RCC 7860 (cell line): Measurements from ENCODE around the gene IMPDH2.
"Not testable (repeated sequence)": the region's sequence is repeated elsewhere in the genome, so short reads cannot be mapped to it uniquely, and the experiment has no call there.

Experiments used
- DNase-seq: peaks from one replicate; pipeline ENCODE4 v3.0.0-alpha.2; 2015; ENCODE audit warnings: low spot score
- FAIRE-seq: peaks from 2 replicates; lab custom pipeline; 2012; peaks lifted over from hg19 to GRCh38; lab: Jason Lieb, UNC

Gene IMPDH2

DNA sequence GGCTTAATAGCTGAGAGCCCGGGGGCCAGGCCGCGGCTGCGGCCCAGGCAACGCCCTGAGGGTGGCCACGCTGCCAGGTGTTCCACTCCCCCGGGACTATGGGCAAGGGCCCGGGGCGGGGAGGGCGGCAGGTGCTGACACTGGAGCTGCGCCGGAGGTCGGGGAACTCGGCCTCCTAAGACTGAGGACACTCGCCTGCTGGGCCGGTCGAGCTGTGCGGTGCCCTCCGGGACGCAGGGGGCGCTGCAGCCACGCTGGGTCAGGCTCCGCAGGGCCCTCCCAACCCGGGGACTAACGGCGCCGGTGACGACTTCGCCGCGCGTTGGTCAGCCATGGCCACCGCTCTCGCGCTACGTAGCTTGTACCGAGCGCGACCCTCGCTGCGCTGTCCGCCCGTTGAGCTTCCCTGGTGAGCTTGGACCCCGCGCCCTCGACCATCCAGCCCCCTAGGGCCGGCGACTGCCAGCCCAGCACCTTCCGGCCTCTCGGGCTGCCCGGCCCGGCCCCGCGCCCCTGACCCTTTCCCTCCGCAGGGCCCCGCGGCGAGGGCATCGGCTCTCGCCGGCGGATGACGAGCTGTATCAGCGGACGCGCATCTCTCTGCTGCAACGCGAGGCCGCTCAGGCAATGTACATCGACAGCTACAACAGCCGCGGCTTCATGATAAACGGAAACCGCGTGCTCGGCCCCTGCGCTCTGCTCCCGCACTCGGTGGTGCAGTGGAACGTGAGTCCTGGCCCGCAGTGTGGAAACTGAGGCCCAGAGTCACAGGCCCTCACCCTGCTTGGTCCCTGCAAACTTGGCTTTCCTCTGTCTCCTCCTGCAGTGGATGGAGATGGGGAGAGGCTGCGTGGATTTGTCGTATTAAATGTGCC is 7.1 kb downstream of the IMPDH2 start, which contains the start of gene NDUFAF3:
Gene NDUFAF3 (plus strand): TSS at position 309 of the 875 bp plus-strand sequence. CDS start 24 bp downstream, at position 333.
- peak; percentile 84 for DNase-seq
- no peak for FAIRE-seq

DNA sequence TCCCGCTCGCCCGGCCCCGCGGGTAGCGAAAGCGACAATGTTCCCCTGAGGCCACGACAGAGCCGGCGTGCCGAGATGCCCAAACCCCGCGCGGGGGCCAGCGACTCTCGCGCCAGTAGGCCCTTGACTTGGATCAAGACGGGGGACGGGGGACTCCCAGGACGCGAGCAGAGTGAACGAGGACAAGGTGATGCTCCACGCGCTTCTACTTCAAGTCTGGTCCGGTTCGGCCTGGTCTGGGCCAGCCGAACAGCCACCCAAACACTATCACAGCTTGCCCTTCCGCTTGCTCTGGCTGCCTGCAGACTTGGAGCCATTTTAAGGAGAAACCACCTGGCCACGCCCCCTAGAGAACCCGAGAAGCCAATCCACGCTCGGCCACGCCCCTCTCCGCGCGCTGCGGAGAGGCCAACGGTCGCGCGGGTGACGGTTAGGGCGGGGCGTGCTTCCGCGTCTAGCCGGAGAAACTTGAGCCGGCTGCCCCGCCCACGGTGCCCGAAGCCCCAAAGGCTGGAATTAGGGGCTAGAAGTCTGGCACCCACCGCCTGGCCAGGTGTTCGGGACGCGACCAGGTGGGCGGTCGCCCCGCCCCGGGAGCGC is 7.9 kb downstream of the IMPDH2 start:
- DNase-seq (peak; percentile 90), FAIRE-seq (peak; percentile 63)

DNA sequence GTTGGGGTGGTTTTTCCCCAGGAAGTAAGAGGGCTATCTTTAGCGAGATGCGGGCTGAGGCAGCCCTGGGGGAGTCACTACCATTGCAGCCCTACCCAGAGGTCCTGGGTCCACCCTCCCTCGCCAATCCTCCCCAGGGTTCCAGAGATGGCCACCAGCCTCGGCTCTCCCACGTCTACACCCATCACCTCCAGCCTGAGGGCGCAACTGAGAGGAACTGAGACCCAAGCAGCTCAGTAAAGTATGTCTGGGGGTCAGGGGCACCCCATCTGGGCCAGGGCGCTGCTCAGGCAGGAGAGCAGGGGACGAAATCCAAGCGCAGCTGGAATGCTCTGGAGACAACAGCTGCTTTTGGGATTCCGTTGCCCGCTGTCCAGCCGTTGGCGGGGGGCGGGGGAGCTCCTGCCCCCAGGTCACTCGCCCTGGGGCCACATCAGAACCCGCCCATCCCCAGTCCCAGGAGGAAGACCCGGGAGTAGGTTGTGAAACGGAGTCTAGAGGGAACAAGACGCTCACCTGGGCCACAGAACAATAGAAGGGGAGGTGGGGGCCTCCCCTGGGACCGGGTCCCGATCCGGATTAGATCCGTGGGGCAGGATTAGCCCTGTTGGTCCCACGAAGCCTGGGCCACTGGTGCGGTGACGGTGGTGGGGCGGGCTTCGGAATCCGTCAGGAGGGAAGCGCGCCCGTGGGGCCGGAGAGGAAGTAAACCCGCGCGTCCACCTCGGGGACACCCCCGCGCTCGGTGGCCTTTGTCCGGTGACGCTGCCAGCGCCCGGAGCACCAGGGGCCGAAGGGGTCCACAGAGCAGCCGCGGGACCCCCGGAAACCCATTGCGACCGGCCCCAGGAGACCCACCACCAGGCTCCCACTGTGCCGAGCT is 8.6 kb downstream of the IMPDH2 start:
- FAIRE-seq = no peak
- no peak for DNase-seq

DNA sequence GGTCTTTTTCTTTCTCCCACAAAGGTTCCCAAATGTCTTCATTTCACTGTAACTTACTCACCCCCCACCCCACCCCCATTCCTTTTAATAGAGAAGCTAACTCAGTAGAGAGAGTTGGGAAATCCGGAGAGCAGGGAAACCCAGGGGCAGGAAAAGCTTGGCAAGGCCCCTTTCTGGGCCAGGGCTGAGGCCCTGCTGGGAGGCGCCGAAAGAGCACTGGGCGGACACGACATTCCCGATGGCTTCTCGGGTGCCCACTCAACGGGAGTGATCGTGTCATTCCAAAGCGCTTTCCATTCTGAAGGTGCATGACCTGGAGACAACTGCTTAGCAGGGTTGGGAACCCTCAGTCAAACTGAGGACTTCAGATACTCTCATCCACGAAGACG is 9.3 kb downstream of the IMPDH2 start:
- no peak for DNase-seq

DNA sequence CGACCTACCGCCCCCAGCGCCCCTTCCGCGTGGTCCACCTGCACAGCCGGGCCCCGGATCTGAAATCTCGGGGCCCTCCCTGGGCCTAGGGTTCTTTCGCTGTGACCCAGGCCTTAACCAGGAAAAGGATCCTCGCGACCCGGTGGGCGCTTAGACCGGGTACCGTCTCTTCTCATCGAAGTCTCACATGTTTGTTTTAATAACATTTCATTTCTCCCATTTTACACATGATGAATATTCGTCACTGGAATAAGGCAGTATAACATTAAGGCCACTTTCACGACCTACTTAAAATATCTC is 10.5 kb downstream of the IMPDH2 start:
- FAIRE-seq = no peak
- DNase-seq = no peak

More for the DNA sequence above, 9.3 kb downstream of the IMPDH2 start:
- no peak for FAIRE-seq

DNA sequence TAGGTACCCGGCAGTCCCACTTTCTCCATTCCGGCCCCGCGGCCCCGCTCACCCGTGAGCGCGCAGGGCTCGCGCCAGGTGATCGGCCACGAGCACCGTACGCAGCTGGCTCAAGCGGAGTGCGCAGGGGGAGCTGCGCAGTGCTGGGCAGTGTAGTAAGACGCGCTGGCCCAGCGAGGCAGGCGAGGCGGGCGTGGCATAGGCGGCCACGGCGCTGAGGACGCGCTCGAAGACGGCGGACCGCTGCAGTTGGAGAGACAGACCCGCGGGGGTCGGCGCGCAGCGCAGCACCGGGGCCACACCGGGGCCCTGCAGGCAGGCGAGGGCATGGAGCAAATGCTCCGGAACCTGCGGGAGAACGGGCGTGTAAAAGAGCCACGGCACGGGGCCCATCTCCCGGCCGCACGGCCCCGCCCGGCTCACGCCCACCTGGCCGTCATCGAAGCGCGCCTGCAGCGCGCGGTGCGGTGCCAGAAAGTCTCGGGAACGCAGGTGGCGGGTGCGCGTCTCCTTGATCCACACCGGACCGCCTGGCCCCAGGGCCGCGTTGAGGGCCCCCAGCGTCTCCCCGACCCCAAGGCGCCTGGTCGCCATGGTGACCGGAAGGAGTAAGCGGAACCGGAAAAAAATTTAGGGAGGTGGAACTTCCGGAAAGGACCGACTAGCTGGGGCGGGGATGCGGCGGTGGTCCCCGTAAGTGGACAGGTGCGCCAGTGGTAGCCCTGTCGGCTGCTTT is 11.1 kb downstream of the IMPDH2 start, which contains the start of gene DALRD3:
Gene DALRD3 (minus strand): TSS at position 610 of the 736 bp plus-strand sequence. CDS start 16 bp downstream, at position 594.
- DNase-seq (peak; percentile 36), FAIRE-seq (no peak)

DNA sequence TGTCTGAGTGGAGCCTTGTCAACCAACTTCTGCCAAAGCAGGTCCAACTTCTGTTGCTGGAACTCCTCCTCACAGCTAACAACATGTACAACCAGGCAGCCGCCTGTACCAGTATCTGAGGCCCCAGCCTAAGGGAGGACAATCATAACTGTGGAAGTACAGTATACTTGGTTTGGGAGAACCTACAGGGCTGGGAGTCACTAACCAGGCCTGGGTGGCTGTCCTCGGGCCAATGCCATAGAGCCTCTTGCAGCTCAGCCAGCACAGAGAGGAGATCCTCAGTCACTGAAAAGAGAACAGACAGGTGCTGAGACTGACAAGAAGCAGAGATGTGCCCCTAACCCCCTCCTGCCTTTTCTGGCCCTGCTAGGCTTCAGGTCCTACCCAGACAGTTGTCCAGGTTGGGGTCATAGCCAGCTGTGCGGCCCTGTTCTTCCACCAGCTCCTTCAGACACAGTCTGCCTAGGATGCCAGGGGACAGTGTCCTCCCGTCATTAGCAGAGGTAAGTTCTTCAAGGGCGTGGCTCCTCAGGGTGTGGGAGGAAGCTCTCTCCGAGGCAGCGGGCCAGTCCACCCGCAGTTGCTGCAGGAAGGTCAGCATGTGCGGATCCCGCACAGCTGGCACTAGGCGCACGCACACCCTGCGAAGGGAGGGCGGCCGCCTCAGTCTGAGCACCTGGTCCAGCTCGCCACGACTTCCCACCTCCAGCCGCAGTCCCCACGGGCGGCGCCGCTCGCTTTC is 11.8 kb downstream of the IMPDH2 start:
- DNase-seq (no peak), FAIRE-seq (no peak)

DNA sequence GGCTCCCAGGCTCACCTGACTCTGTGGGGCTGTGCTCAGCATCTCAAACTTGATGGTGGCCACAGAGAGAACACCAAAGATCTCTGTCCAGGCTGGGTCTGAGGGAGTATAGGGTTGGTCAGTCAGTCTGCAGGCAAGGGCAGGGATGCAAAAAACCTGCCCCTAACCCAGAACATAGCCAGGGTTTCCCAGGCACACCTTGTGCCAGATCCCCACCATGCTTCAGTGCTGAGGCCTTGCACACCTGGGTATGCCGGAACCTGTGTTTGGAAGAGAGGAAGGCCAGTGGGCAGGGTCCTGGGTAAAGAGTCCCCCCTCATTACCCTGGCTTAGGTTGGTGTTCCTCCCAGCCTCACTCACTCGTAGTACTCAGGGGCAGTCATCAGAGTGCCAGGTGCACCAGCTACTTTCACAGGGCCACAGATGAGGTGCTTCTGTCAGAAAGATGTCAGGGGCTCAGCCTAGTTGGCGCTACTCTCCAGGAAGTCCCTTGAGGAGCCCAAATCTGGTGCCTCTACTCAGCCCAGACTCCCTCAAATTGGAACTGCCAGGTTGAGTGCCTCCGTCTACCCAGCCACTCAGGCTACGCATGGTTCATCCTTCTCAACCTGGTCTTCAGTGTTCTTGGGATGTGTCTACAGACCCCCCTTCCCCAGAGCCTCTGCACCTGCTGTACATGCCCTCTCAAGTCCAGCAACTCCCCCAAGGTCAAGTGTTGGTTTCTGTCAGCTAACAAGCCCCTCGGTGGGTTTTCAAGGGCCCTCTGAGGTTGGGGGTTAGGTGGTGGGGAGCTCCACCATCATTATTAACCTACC is 12.6 kb downstream of the IMPDH2 start:
- DNase-seq (no peak), FAIRE-seq (no peak)

DNA sequence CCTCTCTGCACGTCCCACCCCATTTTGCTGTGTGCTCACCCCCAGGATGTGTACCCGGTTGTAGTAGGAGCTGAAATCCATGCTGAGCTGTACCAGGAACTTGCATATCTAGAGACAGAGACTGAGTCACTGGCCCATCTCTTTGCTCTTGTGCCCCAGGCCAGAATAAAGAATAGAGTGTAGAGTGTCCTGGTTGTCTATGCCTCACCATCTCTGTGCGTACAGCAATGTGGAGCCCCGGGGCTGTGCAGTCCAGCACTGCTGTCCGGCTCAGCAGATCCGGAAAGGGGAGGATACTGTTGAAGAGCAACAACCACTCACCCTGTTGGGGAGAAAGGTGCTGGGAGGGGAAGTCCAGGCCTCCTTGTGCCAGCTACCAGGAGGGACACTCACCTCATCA is 13.4 kb downstream of the IMPDH2 start:
- no peak for FAIRE-seq
- DNase-seq = no peak

DNA sequence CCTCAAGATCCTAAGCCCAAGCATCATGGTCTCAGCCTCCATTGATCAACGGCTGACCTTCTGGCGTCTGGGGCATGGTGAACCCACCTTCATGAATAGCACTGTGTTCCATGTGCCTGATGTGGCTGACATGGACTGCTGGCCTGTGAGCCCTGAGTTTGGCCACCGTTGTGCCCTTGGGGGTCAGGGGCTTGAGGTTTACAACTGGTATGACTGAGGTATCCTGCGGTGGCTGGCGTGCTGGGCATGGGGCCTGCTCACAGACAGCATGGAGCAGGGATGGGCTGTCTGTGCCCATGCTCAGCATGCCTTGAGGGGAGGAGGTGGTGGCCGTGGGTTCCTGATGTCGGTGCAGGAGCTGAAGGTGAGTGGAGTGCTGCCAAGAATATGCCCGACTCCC is 14.1 kb downstream of the IMPDH2 start:
- FAIRE-seq (no peak), DNase-seq (no peak)

DNA sequence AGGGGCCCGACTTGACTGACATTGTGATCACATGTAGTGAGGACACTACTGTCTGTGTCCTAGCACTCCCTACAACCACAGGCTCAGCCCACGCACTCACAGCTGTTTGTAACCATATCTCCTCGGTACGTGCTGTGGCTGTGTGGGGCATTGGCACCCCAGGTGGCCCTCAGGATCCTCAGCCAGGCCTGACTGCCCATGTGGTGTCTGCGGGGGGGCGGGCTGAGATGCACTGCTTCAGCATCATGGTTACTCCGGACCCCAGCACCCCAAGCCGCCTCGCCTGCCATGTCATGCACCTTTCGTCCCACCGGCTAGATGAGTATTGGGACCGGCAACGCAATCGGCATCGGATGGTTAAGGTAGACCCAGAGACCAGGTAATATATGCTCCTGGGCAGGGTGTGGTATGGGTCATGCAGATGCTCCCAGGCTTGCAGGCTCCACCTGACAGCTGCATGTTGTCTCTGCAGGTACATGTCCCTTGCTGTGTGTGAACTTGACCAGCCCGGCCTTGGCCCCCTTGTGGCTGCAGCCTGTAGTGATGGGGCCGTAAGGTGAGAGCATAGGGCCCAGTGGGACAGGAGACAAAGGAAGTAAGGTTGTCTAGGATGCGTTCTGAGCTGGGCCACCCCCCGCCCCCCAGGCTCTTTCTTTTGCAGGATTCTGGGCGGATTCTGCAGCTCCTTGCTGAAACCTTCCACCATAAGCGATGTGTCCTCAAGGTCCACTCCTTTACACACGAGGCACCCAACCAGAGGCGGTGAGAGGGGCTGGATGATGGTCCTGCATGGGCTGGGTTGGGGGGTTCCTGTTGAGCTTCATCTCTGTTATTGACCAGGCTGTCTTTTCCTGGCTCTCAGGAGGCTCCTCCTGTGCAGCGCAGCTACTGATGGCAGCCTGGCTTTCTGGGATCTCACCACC is 15.2 kb downstream of the IMPDH2 start:
- DNase-seq (no peak), FAIRE-seq (no peak)

DNA sequence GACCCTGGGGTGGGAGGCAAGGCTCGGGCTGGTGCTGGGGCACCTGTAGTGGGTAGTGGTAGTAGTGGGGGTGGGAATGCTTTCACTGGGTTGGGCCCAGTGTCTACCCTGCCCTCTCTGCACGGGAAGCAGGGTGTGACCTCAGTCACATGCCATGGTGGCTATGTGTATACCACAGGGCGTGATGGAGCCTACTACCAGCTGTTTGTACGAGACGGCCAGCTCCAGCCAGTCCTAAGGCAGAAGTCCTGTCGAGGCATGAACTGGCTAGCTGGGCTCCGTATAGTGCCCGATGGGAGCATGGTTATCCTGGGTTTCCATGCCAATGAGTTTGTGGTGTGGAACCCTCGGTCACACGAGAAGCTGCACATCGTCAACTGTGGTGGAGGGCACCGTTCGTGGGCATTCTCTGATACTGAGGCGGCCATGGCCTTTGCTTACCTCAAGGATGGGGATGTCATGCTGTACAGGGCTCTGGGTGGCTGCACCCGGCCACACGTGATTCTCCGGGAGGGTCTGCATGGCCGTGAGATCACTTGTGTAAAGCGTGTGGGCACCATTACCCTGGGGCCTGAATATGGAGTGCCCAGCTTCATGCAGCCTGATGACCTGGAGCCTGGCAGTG is 16.0 kb downstream of the IMPDH2 start:
- FAIRE-seq (no peak), DNase-seq (no peak)

DNA sequence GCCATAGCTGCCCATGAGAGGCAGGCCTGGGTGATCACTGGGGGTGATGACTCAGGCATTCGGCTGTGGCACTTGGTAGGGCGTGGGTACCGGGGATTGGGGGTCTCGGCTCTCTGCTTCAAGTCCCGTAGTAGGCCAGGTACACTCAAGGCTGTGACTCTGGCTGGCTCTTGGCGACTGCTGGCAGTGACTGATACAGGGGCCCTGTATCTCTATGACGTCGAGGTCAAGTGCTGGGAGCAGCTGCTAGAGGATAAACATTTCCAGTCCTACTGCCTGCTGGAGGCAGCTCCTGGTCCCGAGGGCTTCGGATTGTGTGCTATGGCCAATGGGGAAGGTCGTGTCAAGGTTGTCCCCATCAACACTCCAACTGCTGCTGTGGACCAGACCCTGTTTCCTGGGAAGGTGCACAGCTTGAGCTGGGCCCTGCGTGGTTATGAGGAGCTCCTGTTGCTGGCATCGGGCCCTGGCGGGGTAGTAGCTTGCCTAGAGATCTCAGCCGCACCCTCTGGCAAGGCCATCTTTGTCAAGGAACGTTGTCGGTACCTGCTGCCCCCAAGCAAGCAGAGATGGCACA is 16.7 kb downstream of the IMPDH2 start:
- FAIRE-seq = no peak

DNA sequence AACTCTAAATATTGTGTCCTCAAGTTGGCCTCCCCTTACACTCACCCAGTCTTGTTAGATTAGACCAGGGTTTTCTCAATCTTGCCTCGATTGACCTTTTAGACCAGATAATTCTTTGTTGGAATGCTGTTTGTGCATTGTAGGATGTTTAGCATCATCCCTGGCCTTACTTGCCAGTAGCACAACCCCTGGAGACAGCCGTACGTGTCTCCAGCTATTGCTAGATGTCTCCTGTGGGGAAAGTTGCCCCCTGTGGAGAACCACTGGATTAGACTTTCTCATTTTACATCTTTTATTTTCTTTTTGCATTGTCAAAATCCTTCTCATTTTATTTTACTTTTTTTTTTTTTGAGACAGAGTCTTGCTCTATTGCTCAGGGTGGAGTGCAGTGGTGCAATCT is 19.8 kb downstream of the IMPDH2 start:
- FAIRE-seq = no peak
- DNase-seq = no peak

More for the DNA sequence above, 16.7 kb downstream of the IMPDH2 start:
- DNase-seq = no peak

DNA sequence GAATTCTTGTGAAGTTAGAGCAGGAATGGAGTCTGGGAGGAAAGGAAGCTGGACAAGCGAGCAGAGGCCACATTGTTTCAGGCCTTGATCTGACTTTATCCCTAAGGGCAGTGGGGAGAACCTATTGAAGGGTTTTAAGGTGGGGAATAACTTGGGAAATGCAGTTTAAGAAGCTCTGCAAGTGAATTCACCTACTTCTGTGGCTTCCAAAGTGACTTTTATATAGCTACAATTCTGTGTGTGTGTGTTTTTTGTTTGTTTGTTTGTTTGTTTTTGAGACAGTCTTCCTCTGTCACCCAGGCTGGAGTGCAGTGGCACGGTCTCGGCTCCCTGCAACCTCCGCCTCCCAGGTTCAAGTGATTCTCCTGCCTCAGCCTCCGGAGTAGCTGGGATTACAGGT is 20.6 kb downstream of the IMPDH2 start:
- DNase-seq, FAIRE-seq: not testable (repeated sequence)

DNA sequence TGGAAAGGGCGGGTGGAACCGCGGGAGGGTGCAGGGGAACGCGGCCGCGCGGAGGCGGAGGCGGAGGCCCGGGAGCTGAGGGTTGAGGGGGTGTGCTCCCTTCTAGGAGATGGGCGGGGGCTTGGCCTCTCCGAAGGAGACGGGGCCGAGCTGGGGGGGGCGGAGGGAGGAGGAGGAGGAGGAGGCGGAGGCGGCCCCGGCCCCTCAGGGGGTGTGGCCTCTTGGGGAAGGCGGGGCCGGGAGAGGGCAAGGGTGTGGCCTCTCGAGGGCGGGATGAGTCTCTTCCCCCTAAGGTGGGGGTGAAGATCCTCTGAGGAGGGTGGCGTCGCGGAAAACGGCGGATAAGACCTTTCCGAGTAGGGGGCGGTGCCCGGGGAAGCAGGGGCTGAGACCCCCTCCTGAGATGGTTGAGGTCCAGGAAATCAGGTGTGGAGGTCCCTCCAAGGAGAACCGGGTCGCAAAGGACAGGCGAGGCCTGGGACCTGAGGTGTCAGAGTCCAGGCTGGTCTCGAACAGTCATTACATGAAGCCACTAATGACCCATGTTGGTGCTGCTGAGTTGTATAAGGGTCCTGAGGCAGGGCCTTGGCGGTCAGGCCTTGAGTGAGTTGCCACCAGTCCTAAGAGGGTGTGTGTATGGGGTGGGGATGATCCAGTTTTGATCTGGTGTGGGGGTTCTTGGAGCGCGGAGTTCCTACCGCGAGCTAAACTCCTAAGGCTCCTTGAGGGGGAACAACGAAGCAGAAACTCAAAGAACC is 21.2 kb downstream of the IMPDH2 start:
- FAIRE-seq = no peak
- DNase-seq = peak; percentile 62
